ENCODE measurements around the gene PLCB4.

DNA sequence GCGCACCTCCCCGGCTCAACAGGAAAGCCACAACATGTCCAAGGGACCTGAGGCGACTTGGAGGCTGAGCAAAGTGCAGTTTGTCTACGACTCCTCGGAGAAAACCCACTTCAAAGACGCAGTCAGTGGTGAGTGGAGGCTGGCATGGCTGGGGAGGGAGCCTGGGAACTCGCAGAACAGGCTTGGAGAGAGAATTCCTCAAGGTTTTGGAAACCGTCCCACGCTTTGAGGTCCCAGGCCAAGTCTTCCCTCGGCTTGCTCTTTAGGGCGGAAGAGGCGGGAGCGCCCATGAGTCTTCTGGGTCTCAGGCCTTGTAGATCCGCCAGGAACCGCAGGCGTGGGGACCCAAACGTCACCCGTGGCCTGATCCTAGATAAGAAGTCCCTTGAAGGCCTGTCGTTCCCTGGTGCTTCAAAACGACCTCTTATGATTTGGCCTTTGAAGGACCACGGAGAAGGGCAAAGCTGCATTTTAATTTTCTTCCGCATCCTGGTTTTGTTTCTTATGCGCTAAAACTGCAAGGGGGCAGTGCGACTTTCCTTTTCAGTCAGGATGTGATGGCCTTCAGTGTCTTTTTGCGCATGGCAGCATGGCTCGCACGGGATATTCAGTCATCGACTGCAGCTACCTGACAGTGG lies 447.5 kb downstream of the PLCB4 start:
- TF ChIP-seq POLR2A (IDR thresholded peaks at IDR 0.05) = no peak
- TF ChIP-seq, protein P1, sequence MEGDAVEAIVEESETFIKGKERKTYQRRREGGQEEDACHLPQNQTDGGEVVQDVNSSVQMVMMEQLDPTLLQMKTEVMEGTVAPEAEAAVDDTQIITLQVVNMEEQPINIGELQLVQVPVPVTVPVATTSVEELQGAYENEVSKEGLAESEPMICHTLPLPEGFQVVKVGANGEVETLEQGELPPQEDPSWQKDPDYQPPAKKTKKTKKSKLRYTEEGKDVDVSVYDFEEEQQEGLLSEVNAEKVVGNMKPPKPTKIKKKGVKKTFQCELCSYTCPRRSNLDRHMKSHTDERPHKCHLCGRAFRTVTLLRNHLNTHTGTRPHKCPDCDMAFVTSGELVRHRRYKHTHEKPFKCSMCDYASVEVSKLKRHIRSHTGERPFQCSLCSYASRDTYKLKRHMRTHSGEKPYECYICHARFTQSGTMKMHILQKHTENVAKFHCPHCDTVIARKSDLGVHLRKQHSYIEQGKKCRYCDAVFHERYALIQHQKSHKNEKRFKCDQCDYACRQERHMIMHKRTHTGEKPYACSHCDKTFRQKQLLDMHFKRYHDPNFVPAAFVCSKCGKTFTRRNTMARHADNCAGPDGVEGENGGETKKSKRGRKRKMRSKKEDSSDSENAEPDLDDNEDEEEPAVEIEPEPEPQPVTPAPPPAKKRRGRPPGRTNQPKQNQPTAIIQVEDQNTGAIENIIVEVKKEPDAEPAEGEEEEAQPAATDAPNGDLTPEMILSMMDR (IDR thresholded peaks at IDR 0.05) = no peak

Data from transverse colon (tissue), 3 donors.